Measurements from ENCODE around the gene LRRC27. TPM values are rescaled to one million over a fixed set of nuclear protein-coding genes. Genes with fewer than 3 reads are reported as not detected.

LRRC27 gene
- total RNA-seq, 2 donors from 2014 or later: 11.4 to 22.9 TPM

- H3K4me1 ChIP-seq (replicated peaks): no peaks in the 10 kb centered on the region
- TF ChIP-seq CTCF (IDR thresholded peaks at IDR 0.05): no peak
- no peak for TF ChIP-seq POLR2A (IDR thresholded peaks at IDR 0.05)
- TF ChIP-seq POLR2AphosphoS5 (IDR thresholded peaks at IDR 0.05): no peak
- no peak for DNase-seq (ENCODE audit: low spot score)
- 98% methylated on average over 9 of the region's 9 CpGs for WGBS
- no peaks in the 10 kb centered on the region for H3K9me3 ChIP-seq
- no peak overlapping the region for H3K4me3 ChIP-seq
- intact Hi-C loops (cut with DNase I): no loop called here
- H3K27me3 ChIP-seq (replicated peaks; ENCODE audit: insufficient read depth): no peaks in the 10 kb centered on the region
- no peaks in the 10 kb centered on the region for H3K36me3 ChIP-seq
- H3K27ac ChIP-seq: no peak overlapping the region
Measured at GRCh38 chr10:132328106-132328505, 3.9 kb upstream of the LRRC27 start.

GRCh38 chr10:132328738-132329137 is 3.3 kb upstream of the LRRC27 start:
- H3K27ac ChIP-seq: no peak overlapping the region
- intact Hi-C loops (cut with DNase I): no loop called here
- WGBS: 68% methylated on average over 8 of the region's 8 CpGs
- no peaks in the 10 kb centered on the region for H3K4me1 ChIP-seq (replicated peaks)
- no peaks in the 10 kb centered on the region for H3K27me3 ChIP-seq (replicated peaks; ENCODE audit: insufficient read depth)
- TF ChIP-seq POLR2A (IDR thresholded peaks at IDR 0.05): no peak
- TF ChIP-seq POLR2AphosphoS5 (IDR thresholded peaks at IDR 0.05): no peak
- TF ChIP-seq CTCF (IDR thresholded peaks at IDR 0.05): no peak
- no peaks in the 10 kb centered on the region for H3K9me3 ChIP-seq
- no peaks in the 10 kb centered on the region for H3K36me3 ChIP-seq
- H3K4me3 ChIP-seq: no peak overlapping the region
- no peak for DNase-seq (ENCODE audit: low spot score)

GRCh38 chr10:132329565-132330485 is 2.2 kb upstream of the LRRC27 start:
- Histone ChIP-seq H3K4me3 (no peak overlapping the region), H3K27me3 (replicated peaks; ENCODE audit: insufficient read depth) (no peaks in the 10 kb centered on the region), H3K9me3 (no peaks in the 10 kb centered on the region), H3K4me1 (replicated peaks) (no peaks in the 10 kb centered on the region), H3K27ac (no peak overlapping the region), H3K36me3 (no peaks in the 10 kb centered on the region)
- TF ChIP-seq POLR2AphosphoS5 (IDR thresholded peaks at IDR 0.05): no peak
- no peak for TF ChIP-seq CTCF (IDR thresholded peaks at IDR 0.05)
- no peak for TF ChIP-seq POLR2A (IDR thresholded peaks at IDR 0.05)
- 72% methylated on average over 23 of the region's 23 CpGs for WGBS
- DNase-seq (ENCODE audit: low spot score): no peak
- intact Hi-C loops (cut with DNase I): no loop called here

GRCh38 chr10:132330486-132330833 is 1.5 kb upstream of the LRRC27 start:
- no peak overlapping the region for H3K27ac ChIP-seq
- TF ChIP-seq CTCF (IDR thresholded peaks at IDR 0.05): no peak
- TF ChIP-seq POLR2AphosphoS5 (IDR thresholded peaks at IDR 0.05): no peak
- no peak for TF ChIP-seq POLR2A (IDR thresholded peaks at IDR 0.05)
- intact Hi-C loops (cut with DNase I): no loop called here
- no peak for DNase-seq (ENCODE audit: low spot score)
- H3K9me3 ChIP-seq: no peaks in the 10 kb centered on the region
- peak overlapping the region in 1 of 2 donors; percentile 51 for H3K4me3 ChIP-seq
- WGBS: 88% methylated on average over 8 of the region's 8 CpGs
- no peaks in the 10 kb centered on the region for H3K27me3 ChIP-seq (replicated peaks; ENCODE audit: insufficient read depth)
- H3K36me3 ChIP-seq: no peaks in the 10 kb centered on the region
- H3K4me1 ChIP-seq (replicated peaks): no peaks in the 10 kb centered on the region

- no peak for DNase-seq (ENCODE audit: low spot score)
- Histone ChIP-seq H3K9me3 (no peaks in the 10 kb centered on the region), H3K4me1 (replicated peaks) (no peaks in the 10 kb centered on the region), H3K36me3 (no peaks in the 10 kb centered on the region), H3K27ac (peak overlapping the region; percentile 18 to 50), H3K4me3 (peak overlapping the region; percentile 51 to 64), H3K27me3 (replicated peaks; ENCODE audit: insufficient read depth) (no peaks in the 10 kb centered on the region)
- WGBS: 10% methylated on average over 16 of the region's 16 CpGs
- TF ChIP-seq POLR2A (IDR thresholded peaks at IDR 0.05) (no peak), CTCF (IDR thresholded peaks at IDR 0.05) (no peak), POLR2AphosphoS5 (IDR thresholded peaks at IDR 0.05) (no peak)
- intact Hi-C loops (cut with DNase I): no loop called here
Measured at GRCh38 chr10:132332433-132332754, 401 bp downstream of the LRRC27 start.

All from prostate gland (tissue), 2 donors.